Stimulated activated CD4-positive, alpha-beta T cell treated with anti-CD3 and anti-CD28 coated beads, TNF-alpha, amount 100 ng/mL, for 48 hours (primary cell): Measurements from ENCODE around the gene OSBPL5.
"Not testable (repeated sequence)": the region's sequence is repeated elsewhere in the genome, so short reads cannot be mapped to it uniquely, and the experiment has no call there.

Experiments used
- DNase-seq, 3 donors: peaks; one replicate each; pipeline ENCODE4 v3.0.0-alpha.2; 2020; ENCODE audit warnings: low read depth in 3 of 3

Gene OSBPL5

DNA sequence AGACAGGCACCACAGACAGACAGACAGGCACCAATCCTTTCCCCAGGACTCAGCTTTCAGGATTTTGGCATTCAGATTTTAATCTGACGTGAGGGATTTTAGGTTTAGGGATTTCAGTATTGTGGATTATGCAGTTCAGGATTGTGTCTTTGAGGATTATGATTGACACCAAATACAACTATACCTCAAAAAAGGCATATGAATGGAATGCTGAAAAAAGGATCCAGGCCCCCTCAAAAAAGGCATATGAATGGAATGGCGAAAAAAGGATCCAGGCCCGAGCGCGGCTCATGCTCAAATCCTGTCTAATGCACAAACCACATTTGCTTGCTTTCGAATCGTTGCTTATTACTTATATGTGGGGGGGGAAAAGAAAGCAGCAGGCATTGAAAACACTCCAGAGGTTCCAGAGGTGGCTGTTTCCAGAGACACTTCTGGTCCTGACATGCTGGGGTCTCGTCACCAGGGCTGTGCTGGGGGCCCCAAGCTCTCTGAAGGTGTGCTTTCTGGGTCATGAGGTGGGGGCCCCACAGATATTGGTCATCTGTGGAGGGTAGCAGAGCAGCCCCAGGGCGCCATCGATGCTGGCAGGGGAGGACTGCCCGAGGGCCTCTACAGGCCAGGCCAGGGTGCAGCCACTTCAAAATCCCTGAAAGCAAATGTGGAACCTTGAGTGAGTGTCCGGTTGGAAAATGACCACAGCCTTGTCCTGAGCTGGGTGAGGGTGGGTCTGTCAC is 16.8 kb upstream of the OSBPL5 start:
- no peak for DNase-seq

DNA sequence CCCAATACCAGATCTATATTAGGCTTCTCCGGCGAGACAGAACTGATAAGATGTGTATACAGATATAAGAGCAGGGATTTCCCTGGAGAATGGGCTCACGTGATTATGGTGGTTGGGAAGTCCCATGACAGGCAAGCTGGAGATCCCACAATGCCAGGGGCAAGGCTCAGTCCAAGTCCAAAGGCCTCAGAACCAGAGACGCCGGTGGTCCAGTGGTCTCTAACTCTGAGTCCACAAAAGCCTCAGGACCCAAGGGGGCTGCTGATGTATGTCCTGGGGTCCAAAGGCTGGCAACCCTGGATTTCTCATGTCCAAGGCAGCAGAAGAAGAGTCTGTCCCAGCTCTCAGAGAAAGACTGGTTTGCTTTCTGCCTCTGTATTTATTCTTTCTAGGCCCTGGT is 15.8 kb upstream of the OSBPL5 start:
- no peak for DNase-seq

DNA sequence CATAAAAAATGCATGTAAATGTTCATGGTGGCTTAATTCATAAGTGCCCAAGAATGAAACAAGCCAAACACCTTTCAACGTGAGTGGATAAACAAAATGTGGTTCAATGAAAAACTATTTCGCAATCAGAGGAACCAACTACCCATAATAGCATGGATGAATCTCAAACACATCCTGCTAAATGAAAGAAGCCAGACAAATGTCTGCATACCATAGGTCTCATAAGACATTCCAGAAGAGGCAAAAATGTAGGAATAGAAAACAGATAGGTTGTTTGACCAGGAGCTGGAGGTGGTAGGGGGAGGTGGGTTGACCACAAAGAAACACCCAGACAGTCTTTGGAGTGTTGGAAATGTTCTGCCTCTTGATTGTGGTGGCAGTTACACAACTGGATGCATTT is 13.2 kb upstream of the OSBPL5 start:
- DNase-seq, result no peak

DNA sequence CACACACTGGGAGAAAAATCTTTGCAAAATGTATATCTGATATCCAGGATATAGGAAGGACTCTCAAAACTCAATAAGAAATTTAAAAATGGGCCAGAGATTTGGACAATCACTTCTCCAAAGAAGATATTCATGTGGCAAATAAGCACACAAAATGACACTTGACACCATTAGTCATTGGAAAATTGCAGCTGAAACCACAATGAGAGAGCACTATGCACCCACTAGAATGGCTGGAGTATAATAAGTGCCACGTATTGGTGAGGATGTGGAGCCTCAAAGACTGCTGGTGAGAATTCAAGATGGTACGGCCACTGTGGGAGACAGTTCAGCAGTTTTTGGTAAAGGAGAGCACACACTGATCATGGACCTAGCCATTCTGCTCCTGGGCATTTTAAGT is 12.8 kb upstream of the OSBPL5 start:
- DNase-seq, result no peak

DNA sequence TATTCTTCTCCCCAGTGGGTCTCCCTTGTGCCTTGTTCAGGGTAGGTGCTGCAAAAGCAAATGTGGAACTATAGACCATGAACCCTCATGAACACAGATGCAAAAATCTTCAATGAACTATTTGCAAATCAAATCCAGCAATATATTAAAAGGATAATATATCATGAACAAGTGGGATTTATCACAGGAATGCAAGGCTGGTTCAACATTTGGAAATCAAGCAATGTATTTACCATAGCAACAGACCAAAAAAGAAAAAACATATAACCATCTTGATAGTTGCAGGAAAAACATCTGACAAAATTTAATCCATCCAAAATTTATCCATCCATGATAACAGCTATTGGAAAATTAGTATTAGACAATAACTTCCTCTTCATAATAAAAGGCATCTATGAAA is 11.4 kb upstream of the OSBPL5 start:
- DNase-seq, result no peak

DNA sequence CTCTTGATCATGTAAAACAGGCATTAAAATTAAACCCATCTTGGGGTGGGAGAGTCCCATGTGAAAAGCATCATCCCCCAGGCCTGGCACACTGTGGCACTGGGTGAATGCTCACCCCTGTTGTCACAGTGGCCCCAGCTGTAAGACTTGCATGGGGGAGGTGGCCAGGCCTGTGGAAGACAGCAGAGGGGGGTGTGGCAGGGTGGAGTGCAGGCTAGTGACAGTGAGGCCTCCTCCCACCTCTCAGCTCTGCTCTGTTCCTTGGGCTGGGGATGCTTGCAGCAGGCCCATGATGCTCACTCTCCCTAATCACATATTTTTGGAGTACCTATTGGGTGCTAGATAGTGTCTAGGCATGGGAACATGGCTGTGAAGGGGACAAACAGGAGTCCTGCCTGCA is 10.1 kb upstream of the OSBPL5 start:
- DNase-seq, result no peak

DNA sequence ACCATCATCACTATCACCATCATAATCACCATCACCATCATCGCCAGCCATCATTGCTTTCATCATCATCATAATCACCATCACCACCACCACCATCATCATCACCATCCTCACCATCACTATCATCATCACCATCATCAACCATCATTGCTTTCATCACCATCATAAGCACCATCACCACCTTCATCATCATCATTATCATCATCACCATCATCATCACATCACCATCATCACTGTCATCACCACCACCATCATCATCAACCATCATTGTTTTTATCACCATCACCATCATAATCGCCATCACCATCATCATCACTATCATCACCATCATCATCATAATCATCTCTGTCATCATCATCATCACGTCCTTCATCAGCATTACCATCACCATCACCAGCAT is 9.3 kb upstream of the OSBPL5 start:
- no peak for DNase-seq

DNA sequence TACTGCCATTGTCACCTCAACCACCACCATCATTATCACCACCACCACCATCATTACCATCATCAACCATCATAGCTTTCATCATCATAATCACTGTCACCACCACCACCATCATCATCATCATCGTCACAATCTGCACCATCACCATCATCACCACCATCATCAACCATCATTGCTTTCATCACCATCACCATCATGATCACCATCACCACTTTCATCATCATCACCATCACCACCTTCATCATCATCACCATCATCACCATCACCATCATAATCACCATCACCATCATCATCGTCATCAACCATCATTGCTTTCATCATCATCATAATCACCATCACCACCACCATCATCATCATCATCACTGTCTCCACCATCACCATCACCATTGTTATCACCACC is 8.7 kb upstream of the OSBPL5 start:
- DNase-seq, result no peak

DNA sequence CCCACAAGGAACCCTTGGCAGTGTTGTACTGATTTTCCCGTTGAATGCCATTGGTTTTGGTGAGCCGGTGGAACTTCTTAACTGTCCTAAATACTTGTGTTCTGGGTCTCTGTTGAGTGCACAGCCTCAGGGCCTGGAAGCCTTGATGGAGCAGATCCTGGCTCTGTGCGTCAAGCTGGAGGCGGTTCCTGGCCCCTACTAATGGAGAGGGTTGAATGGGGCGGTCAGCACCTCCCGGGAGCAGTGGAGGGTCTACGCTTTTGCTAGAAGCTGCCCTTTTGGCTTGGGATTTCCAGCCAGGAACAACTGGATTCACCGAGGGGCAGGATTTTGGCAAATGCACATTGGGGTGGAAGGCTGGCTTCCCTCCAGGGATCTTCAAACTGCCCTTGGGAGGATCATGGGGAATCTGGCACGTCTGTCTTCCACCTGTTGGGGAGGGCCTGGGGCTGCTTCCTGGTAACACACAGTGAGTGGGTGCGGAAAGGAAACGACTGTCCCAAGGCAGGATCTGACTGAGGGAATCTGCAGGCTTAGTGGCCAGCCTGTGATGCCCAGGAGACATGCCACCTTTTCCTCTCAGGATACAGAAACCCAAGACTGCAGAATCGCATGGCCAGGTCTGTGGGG is 6.9 kb upstream of the OSBPL5 start:
- DNase-seq, result no peak

DNA sequence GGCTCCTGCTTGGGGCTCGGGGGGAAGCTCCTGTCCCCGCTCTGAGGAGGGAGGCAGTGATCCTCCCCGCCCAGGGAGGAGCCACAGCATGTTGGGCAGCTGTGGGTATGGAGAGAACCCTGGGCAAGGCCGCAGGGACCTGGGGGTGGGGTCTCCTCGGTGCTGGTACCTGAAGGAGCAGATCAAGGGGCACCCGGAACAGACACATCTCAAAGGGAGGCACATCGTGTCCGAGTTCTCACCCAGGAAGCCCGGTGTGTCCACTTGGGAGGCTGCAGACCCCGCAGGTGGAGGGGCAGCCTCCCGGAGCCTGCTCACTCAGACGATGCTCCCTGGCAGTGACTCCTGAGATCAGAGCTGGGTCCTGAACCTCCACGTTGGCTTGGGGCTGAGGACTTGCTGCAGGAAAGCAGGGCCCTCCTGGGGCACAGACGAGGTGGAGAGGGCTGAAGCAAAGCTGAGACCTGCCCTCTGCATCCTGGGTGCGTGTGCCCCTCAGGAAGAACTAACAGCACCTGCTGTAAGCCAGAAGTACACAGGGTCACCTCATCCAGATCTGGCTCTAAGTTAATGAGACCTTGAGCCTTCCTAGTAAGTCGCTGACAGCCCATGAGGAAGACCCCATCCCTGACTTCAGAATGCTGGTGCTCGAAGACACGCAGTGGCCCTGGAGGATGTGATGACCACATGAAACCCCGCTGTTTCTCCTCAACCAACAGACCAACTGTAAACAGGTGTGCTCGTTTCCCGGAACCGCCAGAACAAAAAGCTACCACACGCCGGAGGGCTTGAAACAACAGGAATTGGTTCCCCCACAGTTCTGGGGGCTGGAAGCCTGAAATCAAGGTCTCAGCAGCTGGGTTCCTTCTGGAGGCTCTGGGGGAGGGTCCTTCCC is 5.9 kb upstream of the OSBPL5 start:
- no peak for DNase-seq

DNA sequence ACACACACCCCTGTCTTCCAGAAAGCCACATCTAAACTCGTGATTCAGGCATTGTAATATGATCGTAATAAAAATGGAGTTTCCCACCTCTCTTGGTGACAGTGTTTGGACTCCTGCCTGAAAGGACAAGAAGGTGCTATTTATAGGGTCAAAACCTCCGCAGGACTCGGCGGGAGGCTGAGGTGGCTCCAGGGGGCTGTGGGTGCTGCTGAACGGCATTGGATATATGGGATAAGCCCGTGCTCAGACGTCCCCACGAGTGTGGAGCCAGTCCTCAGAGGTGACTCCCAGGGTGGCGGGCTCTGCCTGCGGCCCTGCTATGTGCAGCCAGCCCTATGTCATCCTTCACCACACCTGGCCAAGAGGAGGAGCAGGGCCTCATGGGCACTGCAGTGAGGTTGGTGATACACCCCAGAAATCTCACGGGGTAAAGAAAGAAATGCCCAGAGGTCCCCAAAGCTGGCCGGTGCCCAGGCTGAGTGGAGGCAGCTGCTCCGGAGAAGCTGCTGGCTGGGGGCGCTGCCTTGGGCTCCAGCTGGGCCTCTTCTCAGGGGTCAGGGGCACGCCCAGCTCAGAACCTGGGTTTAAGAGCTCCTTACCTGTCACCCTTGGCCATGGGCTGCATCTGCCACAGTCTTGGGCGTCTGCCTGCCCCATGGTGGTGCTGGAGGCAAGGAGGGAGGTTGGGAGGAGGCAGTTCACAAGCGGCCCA is 5.1 kb upstream of the OSBPL5 start:
- DNase-seq, result no peak

DNA sequence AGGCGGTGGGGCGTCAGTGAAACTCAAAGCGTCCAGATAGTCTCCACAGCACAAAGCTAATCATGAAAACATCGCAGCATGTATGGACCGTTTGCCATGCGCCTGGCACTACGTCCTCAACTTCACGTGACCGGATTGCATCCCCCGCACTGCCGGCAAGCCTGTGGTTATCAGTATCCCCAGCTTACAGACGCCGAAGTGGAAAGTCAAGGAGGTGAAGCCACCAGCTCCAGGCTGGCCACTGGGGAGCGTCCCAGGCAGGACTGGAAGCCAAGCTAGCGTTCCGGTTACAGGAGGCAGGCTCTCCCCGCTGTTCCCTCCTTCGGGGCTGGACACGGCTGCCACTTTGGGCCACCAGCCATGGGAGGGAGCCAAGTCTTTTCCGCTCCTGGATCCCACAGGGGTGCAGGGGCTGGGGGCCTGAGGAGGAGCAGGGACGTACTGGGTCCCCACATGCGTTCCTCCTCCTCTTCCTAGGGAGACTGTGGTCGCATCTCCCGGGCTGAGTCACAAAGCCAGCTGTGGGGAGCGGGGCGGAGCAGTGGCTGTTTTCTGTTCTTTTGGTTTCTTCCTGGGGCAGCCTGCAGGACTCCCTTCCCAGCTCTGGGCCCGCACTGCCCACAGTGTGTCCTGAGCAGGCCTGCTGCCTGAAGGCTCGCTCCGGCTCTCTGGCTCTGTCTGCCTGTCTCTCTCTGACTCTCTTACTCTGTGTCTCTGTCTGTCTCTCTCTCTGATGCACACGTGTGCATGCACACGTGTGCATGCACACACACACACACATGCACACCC is 4.3 kb upstream of the OSBPL5 start:
- DNase-seq, result no peak

DNA sequence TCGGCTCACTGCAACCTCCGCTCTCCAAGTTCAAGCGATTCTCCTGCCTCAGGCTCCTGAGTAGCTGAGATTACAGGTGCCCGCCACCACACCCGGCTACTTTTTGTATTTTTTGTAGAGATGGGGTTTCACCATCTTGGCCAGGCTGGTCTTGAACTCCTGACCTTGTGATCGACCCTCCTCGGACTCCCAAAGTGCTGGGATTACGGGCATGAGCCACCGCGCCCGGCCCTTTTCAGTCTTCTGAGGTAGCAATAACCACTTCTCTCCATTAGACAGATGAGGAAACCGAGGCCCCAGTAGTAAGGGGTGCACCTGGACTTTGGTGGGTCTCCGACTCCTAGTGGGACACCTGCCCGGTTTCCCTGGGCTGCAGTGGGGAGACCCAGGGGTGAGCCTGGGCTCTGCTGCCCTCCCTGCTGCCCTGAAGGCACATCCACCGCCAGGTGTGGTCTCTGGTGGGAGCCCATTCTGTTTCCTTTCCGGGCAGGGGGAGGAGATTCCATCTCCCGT is 3.7 kb upstream of the OSBPL5 start:
- not testable (repeated sequence) for DNase-seq

DNA sequence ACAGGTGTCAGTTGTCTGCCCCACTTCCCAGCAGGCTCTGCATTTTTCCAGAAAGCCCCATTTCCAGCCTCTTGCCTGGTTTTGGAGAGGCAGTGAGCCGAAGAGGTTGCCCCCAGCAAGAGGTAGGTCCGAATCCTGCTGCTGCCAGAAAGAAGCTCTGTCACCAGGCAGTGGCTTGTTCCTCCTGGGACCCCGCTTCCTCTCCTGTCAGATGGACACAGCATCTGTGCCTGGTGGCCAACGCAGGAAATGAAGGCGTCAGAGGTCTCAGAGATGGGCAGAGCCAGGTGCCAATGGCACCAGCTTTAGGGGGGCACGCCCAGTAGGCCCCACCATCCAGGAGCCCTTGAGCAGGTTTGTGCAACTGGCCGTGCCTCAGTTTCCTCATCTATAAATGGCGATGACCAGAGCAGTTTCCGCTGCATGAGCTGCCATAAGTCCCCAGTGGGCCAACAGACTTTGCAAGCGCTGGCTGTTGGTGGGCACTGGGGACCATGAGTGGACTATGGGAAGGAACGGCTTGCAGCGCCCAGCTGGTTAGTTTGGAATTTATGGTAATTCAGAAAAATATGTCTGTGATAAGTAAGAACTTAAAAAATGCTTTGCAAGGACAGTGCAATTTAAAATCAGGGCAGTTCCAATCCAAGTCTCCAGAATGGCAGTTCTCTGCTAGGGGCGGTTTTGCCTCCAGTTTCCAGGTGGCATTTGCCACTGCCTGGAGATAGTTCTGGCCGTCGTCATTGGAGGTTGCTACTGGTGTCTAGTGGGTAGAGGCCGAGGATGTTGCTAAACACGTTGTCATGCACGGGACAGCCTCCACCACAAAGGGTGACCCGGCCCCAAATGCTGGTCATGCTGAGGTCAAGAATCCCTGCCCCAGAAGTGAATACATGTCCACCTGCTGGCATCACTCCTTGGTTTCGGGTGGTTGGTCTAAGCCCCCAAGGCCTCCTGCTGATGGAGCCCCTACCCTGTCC is 2.3 kb upstream of the OSBPL5 start:
- no peak for DNase-seq

DNA sequence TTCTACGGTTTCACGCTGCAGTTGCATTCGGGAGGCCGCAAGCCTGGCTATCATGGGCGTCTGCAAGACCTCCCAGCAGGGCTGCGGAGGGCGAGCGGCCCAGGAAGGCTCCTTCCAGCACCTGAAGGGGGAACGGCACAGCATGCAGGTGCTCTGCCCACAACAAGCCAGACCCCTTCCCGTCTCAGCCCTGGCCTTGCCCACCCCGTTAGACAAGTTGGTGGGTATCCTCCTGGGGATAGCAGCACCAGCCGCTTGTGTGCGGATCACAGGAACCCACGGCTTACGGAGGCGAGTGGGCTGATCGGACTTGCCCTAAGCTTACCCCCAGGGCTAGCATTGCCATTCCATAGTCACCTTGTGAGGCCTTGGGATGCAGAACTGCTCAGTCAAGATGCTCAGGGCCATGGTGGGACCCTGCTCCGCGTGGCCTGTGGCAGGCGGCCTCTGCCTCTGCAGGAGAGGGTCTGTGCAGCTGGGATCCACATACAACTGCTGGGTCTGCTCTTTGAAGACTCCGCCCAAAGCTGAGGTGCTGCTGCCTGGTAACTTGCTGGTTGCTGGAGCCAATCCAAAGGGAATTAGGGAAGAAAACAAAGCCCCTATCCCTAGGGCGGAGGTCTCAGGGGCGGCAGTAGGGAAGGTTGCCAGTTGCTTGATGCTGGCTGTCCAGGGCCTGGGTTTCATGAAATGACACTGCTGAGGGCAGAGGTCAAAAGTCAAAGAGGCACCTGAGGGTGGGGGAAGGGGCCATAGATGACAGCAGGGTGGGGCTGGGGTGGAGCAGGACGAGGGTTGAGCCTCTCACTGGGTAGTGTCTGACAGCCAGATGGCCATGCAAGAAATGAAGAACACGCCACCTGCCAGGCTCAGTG is 1.4 kb upstream of the OSBPL5 start:
- DNase-seq, result no peak

DNA sequence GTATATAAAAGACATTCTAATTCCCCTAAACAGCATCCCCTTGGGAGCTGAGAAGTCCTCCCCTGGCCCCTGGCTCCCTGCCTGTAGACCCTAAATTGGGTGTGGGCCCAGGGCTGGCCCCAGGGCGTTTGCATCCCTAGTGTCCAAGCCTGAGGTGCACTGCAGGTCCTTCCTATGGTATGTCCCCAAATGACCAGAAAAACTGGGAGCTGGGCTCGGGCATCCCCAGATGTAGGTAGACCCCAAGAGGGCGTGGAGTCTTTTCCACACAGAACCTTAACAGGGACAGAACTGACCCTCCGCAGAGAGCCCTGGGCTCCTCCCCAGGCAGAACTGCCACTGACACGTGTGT is 782 bp upstream of the OSBPL5 start:
- no peak for DNase-seq

DNA sequence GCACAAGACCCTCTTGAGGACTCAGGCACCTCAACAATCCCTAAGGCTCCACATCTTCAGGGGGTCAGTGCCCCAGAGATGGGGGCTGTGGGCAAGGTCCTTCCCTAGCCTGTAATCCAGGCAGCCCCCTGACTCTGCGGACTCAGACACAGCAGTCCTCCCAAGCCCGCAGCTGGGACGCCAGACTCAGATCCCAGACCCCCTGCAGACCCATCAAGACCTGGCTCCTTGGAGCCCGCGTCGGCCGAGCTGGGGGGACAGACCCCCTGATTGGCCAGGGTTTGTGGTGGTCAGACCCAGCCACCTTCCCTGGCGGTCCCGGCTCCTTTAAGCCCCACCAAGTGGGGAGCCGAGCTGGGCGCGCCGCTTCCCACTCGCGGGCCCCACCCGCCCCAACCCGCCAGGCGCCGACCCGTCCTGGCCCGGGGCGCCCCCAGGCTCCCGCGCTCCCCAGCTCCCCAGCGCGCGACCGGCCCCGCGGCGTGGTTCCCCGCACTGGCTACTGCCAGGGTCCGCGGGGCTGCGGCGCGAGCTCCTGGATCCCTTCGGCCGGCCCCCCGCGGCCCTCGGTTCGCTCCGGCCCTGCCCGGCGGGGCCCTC is 458 bp downstream of the OSBPL5 start:
- DNase-seq, result no peak

DNA sequence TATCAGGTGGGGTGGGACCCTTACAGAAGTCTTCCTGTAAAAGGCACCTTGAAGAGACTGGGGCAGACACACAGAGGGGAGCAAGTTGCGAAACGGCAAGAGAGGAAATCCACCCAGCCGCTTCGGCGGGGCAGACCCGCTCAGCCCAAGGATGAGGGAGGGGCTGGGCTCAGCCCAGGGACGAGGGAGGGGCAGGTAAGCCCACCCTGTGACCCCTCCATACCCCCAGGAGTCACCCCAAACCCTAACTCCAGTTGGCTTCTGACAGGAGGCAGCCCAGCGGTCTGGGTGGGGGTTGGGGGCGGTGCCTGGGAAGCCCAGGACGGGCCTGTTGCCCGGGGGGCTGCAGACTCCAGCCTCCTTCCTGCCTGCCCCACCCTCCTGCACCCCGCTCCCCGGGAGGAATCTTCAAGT is 965 bp downstream of the OSBPL5 start:
- no peak for DNase-seq
